22Rv1 (cell line): ENCODE measurements around the gene ANKRD13A.

Experiments
- ZFX ChIP-seq: fragments of 450-650 bp; IDR thresholded peaks from 2 replicates; pipeline ENCODE4 v1.6.1; 2017; ENCODE audit warnings: antibody characterized with exemption, borderline replicate concordance
- TF ChIP-seq, protein P1 (sequence below): fragments of 450-650 bp; IDR thresholded peaks from 2 replicates; pipeline ENCODE4 v1.5.1; 2017; ENCODE audit warnings: mild to moderate bottlenecking

DNA sequence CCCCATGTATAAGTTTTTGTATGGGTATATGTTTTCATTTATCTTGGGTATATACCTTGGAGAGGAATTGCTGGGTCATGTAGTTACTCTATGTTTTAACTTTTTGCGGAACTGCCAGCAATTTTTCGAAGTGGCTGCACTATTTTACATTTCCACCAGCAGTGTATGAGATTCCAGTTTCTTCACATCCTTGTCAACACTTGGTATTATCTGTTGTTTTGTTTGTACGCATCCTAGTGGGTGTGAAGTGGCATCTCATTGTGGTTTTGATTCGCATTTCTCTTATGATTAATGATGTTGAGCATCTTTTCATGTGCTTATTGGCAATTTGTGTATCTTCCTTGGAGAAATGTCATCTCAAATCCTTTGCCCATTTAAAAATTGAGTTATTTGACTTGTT lies 6.9 kb downstream of the ANKRD13A start:
- TF ChIP-seq, protein P1, sequence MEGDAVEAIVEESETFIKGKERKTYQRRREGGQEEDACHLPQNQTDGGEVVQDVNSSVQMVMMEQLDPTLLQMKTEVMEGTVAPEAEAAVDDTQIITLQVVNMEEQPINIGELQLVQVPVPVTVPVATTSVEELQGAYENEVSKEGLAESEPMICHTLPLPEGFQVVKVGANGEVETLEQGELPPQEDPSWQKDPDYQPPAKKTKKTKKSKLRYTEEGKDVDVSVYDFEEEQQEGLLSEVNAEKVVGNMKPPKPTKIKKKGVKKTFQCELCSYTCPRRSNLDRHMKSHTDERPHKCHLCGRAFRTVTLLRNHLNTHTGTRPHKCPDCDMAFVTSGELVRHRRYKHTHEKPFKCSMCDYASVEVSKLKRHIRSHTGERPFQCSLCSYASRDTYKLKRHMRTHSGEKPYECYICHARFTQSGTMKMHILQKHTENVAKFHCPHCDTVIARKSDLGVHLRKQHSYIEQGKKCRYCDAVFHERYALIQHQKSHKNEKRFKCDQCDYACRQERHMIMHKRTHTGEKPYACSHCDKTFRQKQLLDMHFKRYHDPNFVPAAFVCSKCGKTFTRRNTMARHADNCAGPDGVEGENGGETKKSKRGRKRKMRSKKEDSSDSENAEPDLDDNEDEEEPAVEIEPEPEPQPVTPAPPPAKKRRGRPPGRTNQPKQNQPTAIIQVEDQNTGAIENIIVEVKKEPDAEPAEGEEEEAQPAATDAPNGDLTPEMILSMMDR: no peak
- TF ChIP-seq ZFX: no peak
